Skeletal muscle cell (primary cell): ENCODE results near the gene FCER1A.
"Not testable (repeated sequence)": the region's sequence is repeated elsewhere in the genome, so short reads cannot be mapped to it uniquely, and the experiment has no call there.

ENCODE experiments used
- DNase-seq: peaks from one replicate; pipeline ENCODE4 v3.0.0-alpha.2; 2010; ENCODE audit warnings: low read depth
- H3K4me3 ChIP-seq: 2 replicates; pipeline ENCODE4 v1.5.1; 2011; ENCODE audit warnings: low read depth, mild to moderate bottlenecking, control low read depth, low read length, moderate library complexity

FCER1A gene

GRCh38 chr1:159342761-159343425, 40.8 kb downstream of the FCER1A start:
- no peak for DNase-seq
- H3K4me3 ChIP-seq, result no peak overlapping the region

- not testable (repeated sequence) for DNase-seq, H3K4me3 ChIP-seq
Measured at GRCh38 chr1:159349374-159349773, 47.2 kb downstream of the FCER1A start.

GRCh38 chr1:159352436-159352835, 50.3 kb downstream of the FCER1A start:
- no peak for DNase-seq
- no peak overlapping the region for H3K4me3 ChIP-seq
